Measurements from ENCODE around the gene PTCRA. TPM values are rescaled to one million over a fixed set of nuclear protein-coding genes. Genes with fewer than 3 reads are reported as not detected.

The PTCRA gene
- 0.82 TPM for total RNA-seq

GRCh38 chr6:42915732-42916131, at the start of gene PTCRA:
PTCRA (plus strand) TSS chr6:42916053; CDS start chr6:42916070, 17 bp downstream.

GRCh38 chr6:42879372-42880239, 36.2 kb upstream of the PTCRA start, which contains the start of gene RPL7L1:
RPL7L1 (plus strand) TSS chr6:42879616; CDS start chr6:42879911, 295 bp downstream.

GRCh38 chr6:42928986-42929820, 13.3 kb downstream of the PTCRA start, which contains the start of gene CNPY3:
CNPY3 (plus strand) TSS chr6:42929480; CDS start chr6:42929571, 91 bp downstream.

GRCh38 chr6:42960243-42961019, 44.6 kb downstream of the PTCRA start, which contains the start of gene GNMT:
GNMT (plus strand) TSS chr6:42960754; CDS start chr6:42960768, 14 bp downstream.

Other genes starting within 250 kb of the PTCRA start
- gene PRPH2, start 193.5 kb upstream of the PTCRA start, total RNA-seq, result 3.9 TPM
- 34.6 TPM for gene TBCC, start 169.9 kb upstream of the PTCRA start, total RNA-seq
- gene BICRAL, start 134.0 kb upstream of the PTCRA start, total RNA-seq, result 13.4 TPM
- 89.2 TPM for gene RPL7L1, start 36.4 kb upstream of the PTCRA start, total RNA-seq
- gene CNPY3, start 13.4 kb downstream of the PTCRA start, total RNA-seq, result 41.0 TPM
- 0.76 TPM for gene GNMT, start 44.7 kb downstream of the PTCRA start, total RNA-seq
- 30.1 TPM for gene PEX6, start 63.1 kb downstream of the PTCRA start, total RNA-seq
- 37.3 TPM for gene PPP2R5D, start 68.5 kb downstream of the PTCRA start, total RNA-seq
- gene MEA1, start 97.9 kb downstream of the PTCRA start, total RNA-seq, result 51.4 TPM
- gene KLHDC3, start 98.2 kb downstream of the PTCRA start, total RNA-seq, result 119 TPM
- 34.7 TPM for gene RRP36, start 105.6 kb downstream of the PTCRA start, total RNA-seq
- gene CUL7, start 137.8 kb downstream of the PTCRA start, total RNA-seq, result 40.5 TPM
- gene MRPL2, start 143.4 kb downstream of the PTCRA start, total RNA-seq, result 23.5 TPM
- gene KLC4, start 143.6 kb downstream of the PTCRA start, total RNA-seq, result 43.6 TPM
- gene PTK7, start 160.3 kb downstream of the PTCRA start, total RNA-seq, result 252 TPM

Measured in metanephros (tissue), 1 donor.